ENCODE results near the gene VSTM2B. TPM values are rescaled to one million over a fixed set of nuclear protein-coding genes. Genes with fewer than 3 reads are reported as not detected.

Gene VSTM2B
- total RNA-seq, 4 donors from 2014 or later = not detected

DNA sequence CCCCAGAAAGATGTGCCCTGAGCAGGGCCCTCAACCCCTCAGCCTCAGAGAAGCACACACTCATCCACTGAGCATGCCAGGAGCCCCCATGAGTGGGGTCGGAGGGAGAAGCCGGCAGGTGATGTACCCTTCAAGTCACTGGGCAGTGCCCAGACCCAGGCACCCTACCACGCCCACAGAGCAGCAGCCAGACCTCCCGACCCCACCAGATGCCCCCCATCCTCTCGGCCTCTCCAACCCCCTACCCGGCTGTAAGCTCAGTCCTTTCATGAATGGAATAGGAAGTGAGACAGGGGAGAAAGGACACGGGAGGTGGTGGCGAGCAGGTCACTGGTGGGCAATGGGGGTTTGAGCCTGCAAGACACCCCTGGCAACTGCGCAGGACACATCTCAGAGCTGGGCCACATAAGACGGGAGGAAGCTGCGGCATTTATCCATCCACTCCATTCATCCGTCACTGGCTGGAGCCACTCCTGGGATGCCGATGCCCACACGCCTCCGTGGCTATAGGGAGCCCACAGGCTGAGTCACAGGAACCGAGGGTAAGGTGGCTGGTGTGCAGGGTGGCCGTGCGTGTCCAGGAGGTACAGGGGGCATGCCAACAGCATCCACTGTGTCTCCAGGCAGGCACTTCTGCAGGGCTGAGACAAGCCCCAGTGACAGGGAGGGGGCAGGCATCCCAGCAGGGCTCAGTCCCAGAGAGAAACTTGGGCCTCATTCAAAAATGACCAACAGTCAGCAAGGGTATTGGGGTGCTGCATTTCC is 23.8 kb upstream of the VSTM2B start:
- DNase-seq = no peak
- intact Hi-C loops (cut with DNase I) = no loop called here
- H3K27me3 ChIP-seq = peaks cover 0 to 4% (median 0%) of the 10 kb centered on the region in 4 donors
- no peaks in the 10 kb centered on the region for H3K4me1 ChIP-seq
- no peaks in the 10 kb centered on the region for H3K9me3 ChIP-seq
- H3K27ac ChIP-seq = no peak overlapping the region
- H3K4me3 ChIP-seq = no peak overlapping the region
- H3K36me3 ChIP-seq = no peaks in the 10 kb centered on the region
- 76 to 85% methylated on average over 6 to 9 of the region's 18 CpGs for WGBS, 2 donors
- no peak for TF ChIP-seq POLR2A (IDR thresholded peaks at IDR 0.05)
- TF ChIP-seq, protein P1, sequence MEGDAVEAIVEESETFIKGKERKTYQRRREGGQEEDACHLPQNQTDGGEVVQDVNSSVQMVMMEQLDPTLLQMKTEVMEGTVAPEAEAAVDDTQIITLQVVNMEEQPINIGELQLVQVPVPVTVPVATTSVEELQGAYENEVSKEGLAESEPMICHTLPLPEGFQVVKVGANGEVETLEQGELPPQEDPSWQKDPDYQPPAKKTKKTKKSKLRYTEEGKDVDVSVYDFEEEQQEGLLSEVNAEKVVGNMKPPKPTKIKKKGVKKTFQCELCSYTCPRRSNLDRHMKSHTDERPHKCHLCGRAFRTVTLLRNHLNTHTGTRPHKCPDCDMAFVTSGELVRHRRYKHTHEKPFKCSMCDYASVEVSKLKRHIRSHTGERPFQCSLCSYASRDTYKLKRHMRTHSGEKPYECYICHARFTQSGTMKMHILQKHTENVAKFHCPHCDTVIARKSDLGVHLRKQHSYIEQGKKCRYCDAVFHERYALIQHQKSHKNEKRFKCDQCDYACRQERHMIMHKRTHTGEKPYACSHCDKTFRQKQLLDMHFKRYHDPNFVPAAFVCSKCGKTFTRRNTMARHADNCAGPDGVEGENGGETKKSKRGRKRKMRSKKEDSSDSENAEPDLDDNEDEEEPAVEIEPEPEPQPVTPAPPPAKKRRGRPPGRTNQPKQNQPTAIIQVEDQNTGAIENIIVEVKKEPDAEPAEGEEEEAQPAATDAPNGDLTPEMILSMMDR (IDR thresholded peaks at IDR 0.05) = no peak

DNA sequence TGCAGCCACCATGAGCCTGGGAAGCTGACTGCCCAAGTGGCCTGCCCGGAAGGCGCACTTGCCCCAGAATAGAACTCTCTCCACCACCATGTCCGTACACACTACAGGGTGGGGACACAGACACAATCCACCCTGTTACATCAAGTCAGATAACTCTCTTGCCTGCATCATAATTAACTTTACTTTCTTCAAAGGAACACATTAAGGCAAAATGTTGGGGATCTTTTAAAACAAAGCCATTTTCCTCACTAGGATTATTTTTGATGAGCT is 23.3 kb upstream of the VSTM2B start:
- Histone ChIP-seq H3K27ac (no peak overlapping the region), H3K9me3 (no peaks in the 10 kb centered on the region), H3K36me3 (no peaks in the 10 kb centered on the region), H3K4me3 (no peak overlapping the region), H3K27me3 (peaks cover 0 to 4% (median 0%) of the 10 kb centered on the region in 4 donors), H3K4me1 (no peaks in the 10 kb centered on the region)
- no peak for DNase-seq
- no peak for TF ChIP-seq POLR2A (IDR thresholded peaks at IDR 0.05)
- TF ChIP-seq, protein P1 (IDR thresholded peaks at IDR 0.05) = no peak
- WGBS, 2 donors = 85 to 92% methylated on average over 3 of the region's 3 CpGs
- intact Hi-C loops (cut with DNase I) = no loop called here

DNA sequence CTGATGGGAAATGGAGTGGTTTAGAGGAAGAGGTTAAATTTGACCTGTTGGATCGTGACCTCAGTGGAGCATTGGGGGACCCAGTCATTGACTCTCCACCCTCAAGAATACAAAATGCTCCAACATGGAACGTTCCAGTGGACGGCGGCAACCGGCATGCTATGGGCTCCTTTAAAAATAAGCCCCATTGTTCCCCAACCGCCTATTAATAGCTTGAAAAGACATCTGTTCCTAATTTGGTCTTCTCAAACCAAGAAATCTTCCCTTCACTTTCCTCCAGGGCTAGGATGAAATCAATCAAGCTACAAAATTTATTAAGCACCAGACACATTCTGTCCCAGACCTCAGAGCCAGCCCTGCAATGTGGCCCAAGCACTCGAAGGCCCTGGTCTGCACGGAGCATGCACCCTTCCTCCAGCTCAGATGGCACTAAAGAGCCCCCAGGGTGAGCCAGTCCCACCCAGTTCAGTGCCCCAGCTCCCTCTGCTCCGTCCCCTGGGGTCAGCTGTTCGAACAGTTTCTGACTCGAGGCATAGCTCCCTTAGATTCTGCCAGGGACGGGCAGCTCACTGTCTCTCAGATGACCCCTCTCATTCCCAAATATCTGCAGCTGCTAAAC is 22.5 kb upstream of the VSTM2B start:
- no peak for DNase-seq
- H3K27me3 ChIP-seq = peaks cover 0 to 4% (median 0%) of the 10 kb centered on the region in 4 donors
- no peak for TF ChIP-seq POLR2A (IDR thresholded peaks at IDR 0.05)
- TF ChIP-seq, protein P1 (IDR thresholded peaks at IDR 0.05) = no peak
- H3K27ac ChIP-seq = no peak overlapping the region
- intact Hi-C loops (cut with DNase I) = no loop called here
- no peaks in the 10 kb centered on the region for H3K9me3 ChIP-seq
- no peaks in the 10 kb centered on the region for H3K36me3 ChIP-seq
- H3K4me3 ChIP-seq = no peak overlapping the region
- no peaks in the 10 kb centered on the region for H3K4me1 ChIP-seq
- 68% methylated on average over 10 to 12 of the region's 12 CpGs for WGBS, 2 donors

DNA sequence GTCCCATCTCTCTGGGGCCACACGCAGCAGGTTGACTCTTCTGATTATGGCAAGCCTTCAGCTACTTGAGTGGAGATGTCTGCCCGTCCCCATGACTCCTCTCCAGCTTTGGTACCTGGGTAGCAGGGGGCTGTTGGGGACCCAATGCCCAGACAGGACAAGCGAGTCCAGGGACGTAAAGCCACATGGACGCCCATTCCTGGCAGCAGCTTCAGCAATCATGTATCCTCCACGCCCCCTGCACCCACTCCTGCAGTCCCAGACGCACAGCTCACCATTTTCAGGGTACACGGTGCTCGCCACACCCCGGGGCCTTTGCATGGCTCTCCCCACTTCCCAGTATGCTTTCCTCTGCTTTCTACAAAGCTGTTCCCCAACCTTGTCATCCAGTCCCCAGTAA is 22.0 kb upstream of the VSTM2B start:
- H3K4me3 ChIP-seq = no peak overlapping the region
- no peaks in the 10 kb centered on the region for H3K9me3 ChIP-seq
- peaks cover 0 to 7% (median 0%) of the 10 kb centered on the region in 4 donors for H3K27me3 ChIP-seq
- no peaks in the 10 kb centered on the region for H3K36me3 ChIP-seq
- no peak overlapping the region for H3K27ac ChIP-seq
- no peak for DNase-seq
- no peaks in the 10 kb centered on the region for H3K4me1 ChIP-seq
- intact Hi-C loops (cut with DNase I) = no loop called here
- TF ChIP-seq, protein P1 (IDR thresholded peaks at IDR 0.05) = no peak
- no peak for TF ChIP-seq POLR2A (IDR thresholded peaks at IDR 0.05)
- WGBS, 2 donors = 81% methylated on average over 6 to 7 of the region's 10 CpGs

DNA sequence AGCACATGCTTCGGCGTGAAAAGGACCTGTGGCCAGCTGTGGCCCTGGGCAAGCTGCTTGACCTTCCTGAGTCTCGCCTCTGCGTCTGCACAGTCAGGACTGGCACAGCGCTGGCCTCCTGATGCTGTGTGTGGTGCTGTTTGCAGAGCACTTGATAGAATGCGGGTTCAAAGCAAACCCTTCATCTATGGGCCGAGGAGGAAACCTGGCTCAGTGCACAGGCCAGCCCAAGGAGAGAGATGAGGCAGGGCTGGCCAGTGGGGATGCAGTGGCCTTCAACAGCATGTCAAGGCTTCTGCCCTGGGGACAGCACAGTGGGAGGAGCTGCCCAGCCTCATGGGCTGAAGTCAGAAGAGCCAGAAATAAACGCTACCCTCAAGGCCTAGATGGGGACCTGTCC is 21.3 kb upstream of the VSTM2B start:
- DNase-seq = no peak
- 71 to 100% methylated on average over 2 to 6 of the region's 8 CpGs for WGBS, 2 donors
- Histone ChIP-seq H3K9me3 (no peaks in the 10 kb centered on the region), H3K4me1 (no peaks in the 10 kb centered on the region), H3K4me3 (no peak overlapping the region), H3K27me3 (peaks cover 0 to 14% (median 0%) of the 10 kb centered on the region in 4 donors), H3K36me3 (no peaks in the 10 kb centered on the region), H3K27ac (no peak overlapping the region)
- no peak for TF ChIP-seq POLR2A (IDR thresholded peaks at IDR 0.05)
- TF ChIP-seq, protein P1 (IDR thresholded peaks at IDR 0.05) = no peak
- intact Hi-C loops (cut with DNase I) = no loop called here
